Glomerular visceral epithelial cell (primary cell): ENCODE data around the gene HSDL2.
"Not testable (repeated sequence)": the region's sequence is repeated elsewhere in the genome, so short reads cannot be mapped to it uniquely, and the experiment has no call there.

Experiments
- DNase-seq: peaks from one replicate; pipeline ENCODE4 v3.0.0-alpha.2; 2016; ENCODE audit errors: extremely low spot score

The HSDL2 gene

GRCh38 chr9:112366591-112366990, 13.3 kb upstream of the HSDL2 start:
- DNase-seq: no peak

DNA sequence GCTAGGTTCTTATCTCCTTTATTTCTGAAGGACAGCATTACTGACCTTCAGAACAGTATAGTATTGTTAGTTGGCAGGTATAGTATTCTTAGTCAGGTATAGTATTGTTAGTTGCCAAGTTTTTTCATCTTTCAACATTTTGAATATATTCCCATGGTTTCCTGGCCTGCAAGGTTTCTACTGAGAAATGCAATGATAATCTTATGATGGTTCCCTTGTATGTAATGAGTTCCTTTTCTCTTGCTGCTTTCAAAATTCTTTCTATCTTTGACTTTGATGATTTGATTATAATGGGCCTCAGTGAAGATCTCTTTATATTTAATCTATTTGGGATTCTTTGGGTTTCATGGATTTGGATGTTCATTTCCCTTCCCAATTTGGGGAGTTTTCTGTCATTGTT, 12.4 kb upstream of the HSDL2 start:
- no peak for DNase-seq

DNA sequence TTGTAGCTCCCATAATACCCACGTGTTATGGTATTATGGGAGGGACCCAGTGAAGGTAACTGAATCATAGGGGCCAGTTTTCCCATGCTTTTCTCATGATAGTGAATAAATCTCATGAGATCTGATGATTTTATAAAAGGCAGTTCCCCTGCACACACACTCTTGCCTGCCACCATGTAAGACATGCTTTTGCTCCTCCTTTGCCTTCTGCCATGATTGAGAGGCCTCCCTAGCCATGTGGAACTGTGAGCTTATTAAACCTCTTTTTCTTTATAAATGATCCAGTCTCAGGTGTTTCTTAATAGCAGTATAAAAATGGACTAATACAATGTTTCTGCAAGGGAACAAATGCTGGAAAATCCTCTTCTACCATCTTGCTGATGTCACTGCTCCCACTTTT, 10.1 kb upstream of the HSDL2 start:
- no peak for DNase-seq

GRCh38 chr9:112371060-112371459, 8.8 kb upstream of the HSDL2 start:
- no peak for DNase-seq

GRCh38 chr9:112373666-112374065, 6.2 kb upstream of the HSDL2 start:
- DNase-seq: not testable (repeated sequence)

DNA sequence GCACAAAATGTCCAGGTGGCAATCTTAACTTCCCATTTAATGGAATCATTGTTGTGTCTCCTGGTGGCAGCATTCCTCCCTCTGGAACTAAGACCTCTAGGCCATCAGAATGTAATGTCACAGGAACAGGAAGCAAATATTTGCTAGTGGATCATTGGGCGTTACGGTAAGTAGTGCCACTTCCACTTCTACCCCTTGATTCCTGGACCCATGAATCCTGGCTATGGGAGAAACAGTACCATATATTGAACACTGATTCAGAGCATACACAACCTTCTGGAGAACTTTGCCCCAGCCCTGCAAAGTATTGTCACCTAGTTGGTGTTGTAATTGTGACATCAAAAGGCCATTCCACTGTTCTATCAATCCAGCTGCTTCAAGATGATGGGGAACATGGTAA, 5.7 kb upstream of the HSDL2 start:
- not testable (repeated sequence) for DNase-seq

- DNase-seq: no peak
Observed at GRCh38 chr9:112375361-112375760, 4.5 kb upstream of the HSDL2 start.

- no peak for DNase-seq
Observed at GRCh38 chr9:112377087-112377486, 2.8 kb upstream of the HSDL2 start.

DNA sequence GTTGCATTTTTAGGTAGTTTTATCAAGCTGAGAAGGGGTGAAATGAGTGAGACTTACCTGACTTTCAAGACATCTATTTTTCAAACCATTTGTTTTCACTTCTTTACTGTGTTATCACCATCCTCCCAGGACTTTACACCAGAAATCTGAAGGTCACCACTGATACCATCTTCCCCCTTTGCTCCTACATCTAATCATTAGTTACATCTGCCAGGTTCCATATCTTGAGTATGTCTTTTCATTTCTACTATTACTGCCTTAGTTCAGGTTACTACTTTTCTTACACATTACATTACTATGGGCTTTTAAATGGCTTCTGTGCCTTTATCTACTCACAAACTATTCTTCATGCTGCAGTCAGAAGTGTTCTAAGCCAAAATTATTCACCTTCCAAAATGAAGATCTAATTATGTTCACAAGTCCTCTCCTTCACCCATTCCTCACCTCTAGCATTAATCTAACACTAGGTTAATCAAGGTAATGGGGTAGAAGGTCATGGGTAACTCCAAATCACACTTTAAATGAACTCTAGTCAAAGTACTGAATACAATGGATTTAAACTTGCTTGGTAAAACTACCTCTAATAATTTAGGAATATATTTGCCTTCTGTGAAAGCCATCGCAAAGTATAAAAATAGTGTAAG, 2.1 kb upstream of the HSDL2 start:
- DNase-seq: no peak

- DNase-seq: peak; percentile 21
Observed at GRCh38 chr9:112378328-112379176, 1.4 kb upstream of the HSDL2 start.

GRCh38 chr9:112379177-112380101, 469 bp upstream of the HSDL2 start:
- peak; percentile 99 for DNase-seq

DNA sequence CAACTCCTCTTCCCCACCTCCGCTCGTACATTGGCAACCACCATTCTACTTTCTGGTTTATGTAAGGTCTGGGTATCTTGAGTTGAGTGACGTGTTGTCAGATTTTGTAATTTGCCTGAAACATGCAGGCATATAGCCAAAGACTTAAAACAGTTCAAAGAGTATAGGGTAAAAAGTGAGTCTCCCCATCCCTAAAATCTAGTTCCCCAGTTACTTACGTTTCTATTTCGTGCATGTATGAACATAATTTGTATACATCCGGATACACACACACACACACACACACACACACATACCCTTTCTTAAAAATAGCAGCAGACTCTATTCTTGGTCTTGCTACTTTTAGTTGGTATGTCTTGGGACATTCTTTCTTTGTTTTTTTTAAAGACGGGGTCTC, 915 bp downstream of the HSDL2 start:
- peak; percentile 44 for DNase-seq

DNA sequence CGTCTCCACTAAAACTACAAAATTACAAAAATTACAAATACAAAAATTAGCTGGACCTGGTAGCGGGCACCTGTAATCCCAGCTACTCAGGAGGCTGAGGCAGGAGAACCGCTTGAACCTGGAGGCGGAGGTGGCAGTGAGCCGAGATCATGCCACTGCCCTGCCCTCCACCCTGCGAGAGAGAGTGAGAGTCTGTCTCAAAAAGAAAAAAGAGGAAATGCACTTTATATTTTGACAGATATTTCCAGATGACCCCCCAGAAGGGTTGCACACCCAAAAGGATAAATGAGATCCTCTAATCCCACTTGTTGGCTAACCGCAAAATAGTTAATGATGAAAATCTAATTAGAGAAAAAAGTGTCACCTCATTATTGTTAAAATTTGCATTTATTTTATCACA, 2.2 kb downstream of the HSDL2 start:
- no peak for DNase-seq

DNA sequence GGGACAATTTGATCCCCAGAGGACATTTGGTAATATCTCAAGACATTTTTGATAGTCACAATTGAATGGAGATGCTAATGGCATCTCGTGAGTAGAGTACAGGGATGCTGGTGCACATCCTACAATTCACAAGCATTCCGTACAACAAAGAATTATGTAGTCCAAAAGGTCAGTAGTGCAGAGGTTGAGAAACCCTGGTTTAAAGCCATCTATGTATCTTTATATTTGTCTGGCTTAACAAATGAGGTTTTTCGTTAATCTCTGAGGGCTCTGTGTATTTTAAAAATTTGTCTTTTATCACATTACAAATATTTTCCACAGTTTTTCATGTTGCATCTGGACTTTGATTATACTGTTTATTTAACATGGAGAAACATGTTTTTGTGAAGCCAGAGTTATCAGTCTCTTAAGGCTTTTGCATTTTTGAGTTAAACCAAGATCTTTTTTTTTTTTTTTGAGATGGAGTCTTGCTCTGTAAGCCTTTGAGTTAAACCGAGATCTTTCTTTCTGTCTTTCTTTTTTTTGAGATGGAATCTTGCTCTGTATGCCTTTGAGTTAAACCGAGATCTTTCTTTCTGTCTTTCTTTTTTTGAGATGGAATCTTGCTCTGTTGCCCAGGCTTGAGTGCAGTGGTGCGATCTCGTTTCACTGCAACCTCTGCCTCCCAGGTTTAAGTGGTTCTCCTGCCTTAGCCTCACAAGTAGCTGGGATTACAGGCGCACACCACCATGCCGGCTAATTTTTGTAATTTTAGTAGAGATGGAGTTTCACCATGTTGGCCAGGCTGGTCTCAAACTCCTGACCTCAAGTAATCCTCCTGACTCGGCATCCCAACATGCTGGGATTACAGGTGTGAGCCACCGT, 2.8 kb downstream of the HSDL2 start:
- no peak for DNase-seq

DNA sequence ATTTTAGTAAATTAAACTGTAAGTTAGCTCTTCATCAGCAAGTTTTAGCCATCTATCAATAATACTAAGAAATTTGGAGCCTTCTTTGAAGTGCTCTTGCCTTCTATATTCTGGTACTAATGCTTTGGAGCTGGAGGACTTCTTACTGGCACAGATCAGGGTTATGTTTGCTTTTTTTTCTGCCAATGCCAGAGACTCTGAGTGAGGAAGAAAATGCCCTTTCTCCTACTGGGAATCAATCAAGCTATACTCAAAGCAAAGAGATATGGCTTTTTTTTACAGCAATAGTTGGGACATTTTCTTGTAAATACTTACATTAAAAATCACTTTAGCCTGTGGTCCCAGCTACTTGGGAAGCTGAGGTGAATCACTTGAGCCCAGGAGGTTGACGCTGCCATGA, 4.3 kb downstream of the HSDL2 start:
- DNase-seq: no peak

GRCh38 chr9:112384690-112385089, 4.8 kb downstream of the HSDL2 start:
- no peak for DNase-seq

DNA sequence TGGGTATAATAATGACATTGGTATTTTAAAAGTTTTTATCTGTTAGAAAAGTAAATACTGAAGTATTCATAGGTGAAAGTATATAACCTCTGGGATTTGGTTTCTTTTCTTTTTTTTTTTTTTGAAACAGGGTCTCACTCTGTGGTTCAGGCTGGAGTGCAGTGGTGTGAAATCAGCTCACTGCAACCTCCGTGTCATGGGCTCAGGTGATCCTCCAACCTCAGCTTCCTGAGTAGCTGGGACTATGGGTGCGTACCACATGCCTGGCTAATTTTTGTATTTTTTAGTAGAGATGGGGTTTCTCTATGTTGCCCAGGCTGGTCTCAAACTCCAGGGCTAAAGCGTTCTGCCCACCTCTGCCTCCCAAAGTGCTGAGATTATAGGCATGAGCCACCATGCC, 7.2 kb downstream of the HSDL2 start:
- no peak for DNase-seq

GRCh38 chr9:112389897-112390296, 10.0 kb downstream of the HSDL2 start:
- not testable (repeated sequence) for DNase-seq

DNA sequence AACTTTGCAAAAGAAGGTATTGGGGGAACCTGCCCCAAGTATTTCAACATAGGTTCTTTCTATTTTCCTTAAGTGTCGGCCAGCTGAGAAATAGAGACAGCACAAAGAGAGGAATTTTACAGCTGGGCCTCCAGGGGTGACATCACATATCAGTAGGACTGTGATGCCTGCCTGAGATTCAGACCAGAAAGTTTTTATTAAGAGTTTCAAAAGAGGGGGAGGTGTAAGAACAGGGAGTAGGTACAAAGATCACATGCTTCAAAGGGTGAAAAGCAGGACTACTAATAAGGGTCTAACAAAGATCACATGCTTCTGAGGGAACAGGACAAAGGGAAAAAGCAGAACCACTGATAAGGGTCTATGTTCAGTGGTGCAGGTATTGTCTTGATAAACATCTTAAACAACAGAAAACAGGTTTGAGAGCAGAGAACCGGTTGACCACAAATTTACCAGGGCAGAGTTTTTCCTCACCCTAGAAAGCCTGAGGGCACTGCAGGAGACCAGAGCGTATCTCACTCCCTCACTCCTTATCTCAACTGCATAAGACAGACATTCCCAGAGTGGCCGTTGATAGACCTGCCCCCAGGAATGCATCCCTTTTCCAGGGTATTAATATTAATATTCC, 12.1 kb downstream of the HSDL2 start:
- not testable (repeated sequence) for DNase-seq

- not testable (repeated sequence) for DNase-seq
Observed at GRCh38 chr9:112393146-112393545, 13.2 kb downstream of the HSDL2 start.

DNA sequence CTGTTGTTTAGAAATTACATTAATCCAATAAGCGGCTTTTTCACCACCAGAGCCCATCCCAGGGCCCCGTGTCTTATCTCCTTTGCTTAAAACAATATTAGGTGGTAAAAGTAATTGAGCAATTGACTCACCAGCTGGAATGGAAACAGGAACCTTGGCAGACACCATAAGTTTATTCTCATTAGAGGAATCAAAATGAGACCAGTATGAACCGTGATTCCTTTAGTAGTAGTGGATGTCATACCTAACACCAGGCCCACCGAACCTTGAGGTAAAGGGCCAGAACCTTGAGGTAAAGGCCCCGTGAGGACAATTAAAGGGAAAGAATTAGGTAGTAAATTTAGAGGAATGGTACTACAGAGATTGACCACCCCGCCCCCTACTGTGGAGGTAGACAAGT, 16.5 kb downstream of the HSDL2 start:
- DNase-seq: no peak
